SKM-1 (cell line): ENCODE data around the gene NPSR1.
"Not testable (repeated sequence)": the region's sequence is repeated elsewhere in the genome, so short reads cannot be mapped to it uniquely, and the experiment has no call there.

ENCODE experiments used
- DNase-seq: peaks from one replicate; lab custom pipeline; 2025; ENCODE audit not compliant: unreplicated experiment; lab: John Stamatoyannopoulos, UW

Gene NPSR1

DNA sequence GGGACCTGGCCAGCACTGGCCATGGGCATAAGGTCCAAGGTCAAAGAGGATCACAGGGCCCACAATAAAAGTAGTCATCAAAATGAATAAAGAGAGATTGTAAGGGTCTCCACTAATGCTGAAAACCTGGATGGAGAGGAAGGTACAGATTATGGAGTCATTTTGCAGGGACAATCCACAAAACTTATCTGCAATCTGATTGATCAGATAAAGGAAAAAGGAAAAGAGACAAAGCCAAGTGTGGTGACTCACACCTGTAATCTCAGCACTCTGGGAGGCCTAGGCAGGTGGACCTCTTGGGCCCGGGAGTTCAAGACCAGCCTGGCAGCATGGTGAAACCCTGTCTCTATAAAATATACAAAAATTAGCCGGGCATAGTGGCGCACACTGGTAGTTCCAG lies 174.0 kb downstream of the NPSR1 start:
- no peak for DNase-seq

DNA sequence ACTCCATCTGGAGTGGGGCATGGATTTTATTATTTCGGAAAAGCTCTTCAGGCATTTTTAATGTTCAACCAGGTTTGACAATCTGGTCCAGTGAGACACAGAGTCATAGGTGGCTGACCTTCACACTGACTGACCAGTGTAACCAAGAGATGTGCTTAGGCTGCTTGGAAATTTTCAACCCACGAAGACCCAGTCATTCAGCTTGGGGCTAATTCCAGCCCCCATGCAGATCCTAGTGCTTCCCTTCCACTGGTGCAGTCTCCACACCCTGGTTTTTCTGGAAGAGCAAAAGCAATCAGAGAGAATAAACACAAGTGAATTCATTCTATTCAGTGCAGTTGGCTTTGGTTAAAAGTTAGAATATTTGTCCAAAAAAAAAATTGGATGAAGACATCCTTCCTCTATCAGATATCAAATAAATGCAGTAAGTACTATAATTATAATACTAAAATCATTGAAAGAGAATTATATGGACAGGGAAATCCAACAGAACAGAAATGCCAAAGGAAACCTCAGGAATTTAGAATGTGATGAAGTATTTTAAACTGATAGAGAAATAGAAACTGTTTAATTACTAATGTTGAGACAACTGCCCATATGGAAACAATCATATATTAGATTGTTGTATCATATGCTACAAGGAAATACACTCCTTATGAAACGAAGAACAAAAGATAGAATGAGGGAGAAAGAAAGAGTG lies 178.0 kb downstream of the NPSR1 start:
- DNase-seq, result no peak

DNA sequence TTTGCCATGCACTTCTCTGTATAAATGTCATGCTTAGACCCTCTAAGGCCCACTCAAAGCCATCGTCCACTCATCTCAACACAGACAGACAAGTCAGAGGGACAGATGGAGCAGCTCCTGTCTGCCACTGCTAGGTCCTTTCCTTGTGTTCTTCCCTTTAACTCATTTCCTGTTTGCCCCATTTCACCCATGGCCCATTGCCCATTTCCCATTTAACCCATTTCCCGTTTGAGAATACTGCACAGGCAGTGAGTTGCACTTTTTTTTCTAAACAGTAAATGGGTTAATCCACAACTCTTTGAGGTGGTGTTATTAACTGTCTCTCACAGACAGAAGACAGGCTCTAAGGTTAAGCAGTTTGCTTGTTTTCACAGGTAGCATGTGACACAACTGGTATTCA lies 179.3 kb downstream of the NPSR1 start:
- DNase-seq, result no peak

GRCh38 chr7:34837801-34838201 lies 179.8 kb downstream of the NPSR1 start:
- DNase-seq, result no peak

DNA sequence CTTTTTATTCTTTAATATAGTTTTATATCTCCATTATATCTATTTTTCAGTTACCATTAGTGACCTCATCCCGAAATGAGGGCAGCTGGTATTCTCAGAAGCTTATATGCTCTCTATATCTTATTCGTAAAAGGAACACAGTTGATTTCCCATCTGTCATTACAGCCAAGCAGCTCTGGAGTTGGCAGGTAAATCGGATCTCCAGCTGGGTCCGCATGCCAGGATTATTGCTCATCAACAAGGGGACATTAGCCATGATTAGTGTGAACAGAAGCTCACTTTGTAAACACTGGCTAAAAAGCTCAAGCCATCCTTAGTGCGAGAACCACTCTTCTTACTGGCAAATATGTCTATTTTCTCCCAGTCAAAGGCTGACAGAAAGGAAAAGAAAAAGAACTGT lies 180.3 kb downstream of the NPSR1 start:
- DNase-seq, result no peak

DNA sequence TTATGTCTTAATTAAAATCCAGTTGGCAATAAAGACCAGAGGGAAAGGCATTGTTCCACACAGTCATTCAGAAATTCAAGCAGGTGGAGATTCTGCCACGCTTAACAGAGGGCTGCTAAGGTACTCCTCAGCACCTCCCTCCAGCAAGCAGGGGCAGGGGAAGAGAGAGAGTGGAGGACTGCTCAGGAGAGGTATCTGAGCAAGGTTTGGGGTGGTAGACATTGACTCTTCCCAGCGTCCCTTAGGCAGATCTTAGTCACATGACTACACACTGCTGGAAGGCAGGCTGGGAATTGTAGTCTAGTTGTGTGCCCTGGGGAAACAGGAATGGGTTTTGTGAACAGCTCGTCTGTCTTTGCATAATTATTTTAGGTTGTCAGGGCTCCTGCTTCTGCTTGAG lies 181.6 kb downstream of the NPSR1 start:
- no peak for DNase-seq

DNA sequence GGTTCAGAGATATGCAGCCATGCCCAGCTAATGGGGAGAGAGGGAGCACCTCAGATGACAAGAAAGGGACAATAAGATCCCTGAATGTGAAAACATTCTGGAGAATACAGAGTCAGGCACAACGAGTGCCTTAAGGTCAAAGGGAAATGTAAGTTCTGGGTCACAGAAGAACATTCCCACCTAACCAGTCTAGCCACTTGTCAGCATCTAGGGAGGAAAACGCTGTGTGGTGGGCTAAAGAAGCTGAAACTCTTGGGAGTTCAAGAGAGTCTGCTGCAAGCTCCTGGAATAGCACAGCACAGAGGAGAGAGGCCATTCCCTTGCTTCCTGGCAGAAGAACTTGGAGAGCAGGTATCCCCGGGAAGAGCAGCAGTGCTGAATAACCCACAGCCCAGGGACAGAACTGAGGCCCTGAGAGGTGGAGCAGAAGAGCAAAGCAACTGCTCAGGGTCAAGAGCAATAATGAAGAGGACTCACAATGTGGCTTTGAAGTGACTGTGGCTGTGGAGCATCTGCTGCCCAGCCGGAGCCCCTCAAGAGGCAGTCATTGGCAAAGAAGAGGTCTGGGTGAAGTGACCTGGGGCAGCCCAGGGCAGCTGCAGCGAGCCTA lies 182.3 kb downstream of the NPSR1 start:
- no peak for DNase-seq

DNA sequence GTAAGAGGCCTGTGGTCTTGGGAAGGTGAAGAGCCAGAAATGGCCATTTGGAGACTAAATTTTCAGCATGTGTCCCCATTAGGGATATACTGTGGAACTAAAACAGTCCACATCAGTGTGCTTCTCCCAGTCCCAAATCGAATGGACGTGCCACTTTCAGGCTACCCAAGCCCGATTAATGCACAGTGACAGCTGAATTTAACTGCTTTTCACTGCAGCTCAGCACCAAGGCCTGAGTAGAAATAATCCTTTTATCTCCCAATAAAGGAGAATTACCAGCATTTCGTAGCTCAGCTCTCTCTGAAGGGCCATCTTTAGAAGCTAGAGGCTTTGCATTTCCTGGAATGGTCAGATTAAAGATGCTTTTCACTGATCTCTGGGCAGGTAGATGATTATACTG lies 183.3 kb downstream of the NPSR1 start:
- no peak for DNase-seq

- DNase-seq, result no peak
Measured at GRCh38 chr7:34842782-34843181, 184.8 kb downstream of the NPSR1 start.

- DNase-seq, result no peak
Measured at GRCh38 chr7:34844406-34844805, 186.4 kb downstream of the NPSR1 start.

DNA sequence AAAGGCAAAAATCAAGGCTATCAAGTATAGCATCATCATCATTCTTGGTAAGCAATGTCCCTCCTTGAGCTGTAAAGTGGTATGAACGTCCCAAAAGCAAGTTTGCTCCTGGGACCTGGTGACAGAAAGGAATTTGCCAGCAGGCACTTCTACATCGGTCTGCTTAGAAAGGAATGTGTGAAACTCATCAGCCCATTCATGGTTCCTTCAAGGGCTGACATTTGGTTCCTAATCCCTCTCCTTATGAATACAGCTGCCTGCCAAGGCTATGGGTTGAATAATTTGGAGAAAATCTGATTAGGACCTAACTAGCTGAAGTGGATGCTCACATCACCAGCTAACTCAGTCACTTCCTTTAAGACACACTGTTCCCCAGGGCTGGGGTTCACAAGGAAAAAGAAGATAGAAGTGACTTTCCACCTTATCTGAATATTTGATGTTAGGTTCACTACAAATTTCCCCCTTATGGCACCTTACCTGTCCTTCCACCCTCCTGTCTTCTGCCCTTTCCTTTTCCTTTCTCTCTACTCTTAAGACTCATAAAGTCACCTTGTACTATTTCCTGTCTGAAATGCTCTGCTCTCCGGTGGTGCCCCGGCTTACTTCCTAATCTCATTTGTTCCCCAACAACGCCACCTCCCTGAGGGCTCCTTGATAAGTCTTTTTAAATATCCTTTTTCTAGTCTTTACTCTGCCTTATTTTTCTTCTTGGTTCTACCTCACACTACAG lies 187.1 kb downstream of the NPSR1 start:
- no peak for DNase-seq

DNA sequence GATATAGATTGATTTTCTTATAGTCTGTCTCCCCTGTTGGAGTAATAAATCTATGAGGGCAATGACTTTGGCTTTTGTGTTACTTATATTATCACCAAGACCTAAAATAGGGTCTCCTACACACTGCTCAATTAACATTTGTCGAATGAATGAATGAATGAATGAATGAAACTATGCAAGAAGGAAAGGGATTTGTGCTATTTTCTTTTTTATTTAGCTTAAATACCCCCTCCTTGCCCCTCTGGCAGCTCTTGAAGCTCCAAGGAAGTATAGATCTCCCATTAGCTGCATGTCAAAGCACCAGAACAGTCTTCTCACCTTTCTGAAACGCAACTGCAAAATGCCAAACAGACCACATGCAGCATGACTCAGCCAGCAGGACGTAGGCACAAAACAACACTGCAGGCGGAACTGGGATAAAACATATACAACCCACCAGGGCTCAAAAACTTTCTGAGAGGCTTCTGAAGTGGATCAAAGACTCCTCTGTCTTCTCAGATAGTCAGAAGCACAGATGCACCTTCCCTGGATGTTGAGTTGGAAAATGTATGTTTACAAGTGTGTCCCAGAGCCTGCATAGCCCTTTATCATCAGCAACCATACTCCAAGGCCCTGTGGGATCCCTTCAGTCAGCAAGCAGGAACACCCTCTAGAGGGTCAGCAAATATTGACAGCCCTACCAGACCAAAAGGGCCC lies 187.8 kb downstream of the NPSR1 start:
- DNase-seq, result no peak

- no peak for DNase-seq
Measured at GRCh38 chr7:34846976-34847375, 189.0 kb downstream of the NPSR1 start.

GRCh38 chr7:34848670-34849069 lies 190.7 kb downstream of the NPSR1 start:
- DNase-seq, result no peak

- no peak for DNase-seq
Measured at GRCh38 chr7:34849163-34849960, 191.3 kb downstream of the NPSR1 start.

DNA sequence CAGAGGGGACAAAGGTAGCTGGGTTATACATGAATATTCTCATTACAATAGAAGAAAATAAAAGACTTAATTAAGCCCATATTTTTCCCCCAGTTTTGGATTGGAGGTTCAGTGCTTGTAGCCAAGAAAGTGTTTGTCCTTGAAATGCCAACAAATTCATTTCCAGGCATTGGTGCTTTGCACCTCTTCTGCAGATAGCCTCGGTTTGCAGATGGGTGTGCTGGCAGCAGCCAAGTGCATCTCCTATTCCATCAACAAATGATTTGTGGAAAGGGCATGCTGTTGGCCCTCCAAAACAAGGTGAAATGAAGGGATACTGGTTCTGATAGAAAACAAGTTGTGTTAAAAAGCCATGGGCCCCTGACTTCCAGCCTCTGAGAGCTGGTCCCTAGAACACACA lies 192.0 kb downstream of the NPSR1 start:
- DNase-seq, result no peak

GRCh38 chr7:34850681-34851080 lies 192.7 kb downstream of the NPSR1 start:
- DNase-seq, result no peak

GRCh38 chr7:34851431-34851830 lies 193.4 kb downstream of the NPSR1 start:
- DNase-seq, result no peak

DNA sequence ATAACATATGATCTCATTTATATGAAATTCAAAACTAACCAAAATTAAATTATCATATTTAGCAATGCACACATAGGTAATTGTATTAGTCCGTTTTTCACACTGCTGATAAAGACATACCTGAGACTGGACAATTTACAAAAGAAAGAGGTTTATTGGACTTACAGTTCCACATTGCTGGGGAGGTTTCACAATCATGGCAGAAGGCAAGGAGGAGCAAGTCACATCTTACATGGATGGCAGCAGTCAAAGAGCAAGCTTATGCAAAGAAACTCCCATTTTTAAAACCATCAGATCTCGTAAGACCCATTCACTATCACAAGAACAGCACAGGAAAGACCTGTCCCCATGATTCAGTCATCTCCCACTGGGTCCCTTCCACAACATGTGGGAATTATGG lies 200.4 kb downstream of the NPSR1 start:
- DNase-seq, result not testable (repeated sequence)

- DNase-seq, result not testable (repeated sequence)
Measured at GRCh38 chr7:34859281-34859680, 201.3 kb downstream of the NPSR1 start.

DNA sequence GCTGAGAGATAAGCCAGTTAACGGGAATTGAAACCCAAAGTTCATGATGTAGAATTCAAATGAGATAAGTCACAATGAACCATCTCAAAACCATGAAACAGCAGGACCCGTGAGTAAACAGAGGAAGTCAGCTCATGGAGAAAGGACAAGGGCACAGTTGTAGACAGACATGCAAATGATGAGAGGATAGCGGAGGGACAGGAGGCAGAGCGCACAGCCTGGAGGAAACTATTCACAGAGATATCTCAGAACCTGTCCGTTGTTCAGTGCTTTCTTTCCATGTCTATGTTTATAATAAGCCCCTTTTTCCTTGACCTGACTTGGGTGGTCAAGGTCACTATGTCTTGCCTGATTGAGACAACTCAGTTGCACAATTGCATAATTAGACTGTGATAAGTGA lies 208.2 kb downstream of the NPSR1 start:
- not testable (repeated sequence) for DNase-seq
